ENCODE data around the gene IER5L. TPM values are rescaled to one million over a fixed set of nuclear protein-coding genes. Genes with fewer than 3 reads are reported as not detected.

The IER5L gene
- total RNA-seq, 4 donors from 2014 or later: 0.92 to 3.4 (median 2.9) TPM

- DNase-seq: no peak
- no peak overlapping the region for H3K27ac ChIP-seq
- in situ Hi-C loops (cut with MboI; ENCODE audit: low sequenced_read_pairs in 4 of 4): no loop called here
- no peak overlapping the region for H3K4me3 ChIP-seq
- intact Hi-C loops (cut with DNase I; ENCODE audit: low total_unique reads): no loop called here
- H3K4me1 ChIP-seq: peaks cover 0 to under 1% of the 10 kb centered on the region in 2 donors
- H3K36me3 ChIP-seq: no peaks in the 10 kb centered on the region
- TF ChIP-seq CTCF (IDR thresholded peaks at IDR 0.05 in 4 of 5, conservative IDR thresholded peaks at IDR 0.05 in 1 of 5): no peak
- no peak for TF ChIP-seq POLR2A (IDR thresholded peaks at IDR 0.05)
- ATAC-seq: no peak
- H3K9me3 ChIP-seq: no peaks in the 10 kb centered on the region
- no peaks in the 10 kb centered on the region for H3K27me3 ChIP-seq
These were observed 5.6 kb upstream of the IER5L start for GRCh38 chr9:129183495-129184218.

GRCh38 chr9:129182625-129183494 lies 4.8 kb upstream of the IER5L start:
- H3K9me3 ChIP-seq: no peaks in the 10 kb centered on the region
- TF ChIP-seq CTCF (IDR thresholded peaks at IDR 0.05 in 4 of 5, conservative IDR thresholded peaks at IDR 0.05 in 1 of 5) (no peak), POLR2A (IDR thresholded peaks at IDR 0.05) (no peak)
- in situ Hi-C loops (cut with MboI; ENCODE audit: low sequenced_read_pairs in 4 of 4): no loop called here
- no peak overlapping the region for H3K27ac ChIP-seq
- no peak for DNase-seq
- H3K27me3 ChIP-seq: no peaks in the 10 kb centered on the region
- no peak for ATAC-seq
- intact Hi-C loops (cut with DNase I; ENCODE audit: low total_unique reads): no loop called here
- peaks cover 3 to 4% of the 10 kb centered on the region in 2 donors for H3K4me1 ChIP-seq
- no peak overlapping the region for H3K4me3 ChIP-seq
- no peaks in the 10 kb centered on the region for H3K36me3 ChIP-seq

GRCh38 chr9:129182122-129182521 lies 4.1 kb upstream of the IER5L start:
- ATAC-seq: no peak
- Histone ChIP-seq H3K36me3 (no peaks in the 10 kb centered on the region), H3K9me3 (no peaks in the 10 kb centered on the region), H3K27me3 (no peaks in the 10 kb centered on the region), H3K4me3 (no peak overlapping the region), H3K27ac (no peak overlapping the region), H3K4me1 (peaks cover 3 to 4% of the 10 kb centered on the region in 2 donors)
- intact Hi-C loops (cut with DNase I; ENCODE audit: low total_unique reads): no loop called here
- TF ChIP-seq CTCF (IDR thresholded peaks at IDR 0.05 in 4 of 5, conservative IDR thresholded peaks at IDR 0.05 in 1 of 5) (no peak), POLR2A (IDR thresholded peaks at IDR 0.05) (no peak)
- DNase-seq: no peak
- in situ Hi-C loops (cut with MboI; ENCODE audit: low sequenced_read_pairs in 4 of 4): no loop called here

- peaks cover 0 to 5% (median 0%) of the 10 kb centered on the region in 3 donors for H3K27me3 ChIP-seq
- TF ChIP-seq CTCF (IDR thresholded peaks at IDR 0.05 in 4 of 5, conservative IDR thresholded peaks at IDR 0.05 in 1 of 5) (no peak), POLR2A (IDR thresholded peaks at IDR 0.05) (no peak)
- H3K4me3 ChIP-seq: no peak overlapping the region
- ATAC-seq (no peak), DNase-seq (no peak)
- H3K36me3 ChIP-seq: no peaks in the 10 kb centered on the region
- H3K27ac ChIP-seq: no peak overlapping the region
- in situ Hi-C loops (cut with MboI; ENCODE audit: low sequenced_read_pairs in 4 of 4): no loop called here
- peaks cover 3 to 9% of the 10 kb centered on the region in 2 donors for H3K4me1 ChIP-seq
- intact Hi-C loops (cut with DNase I; ENCODE audit: low total_unique reads): no loop called here
- no peaks in the 10 kb centered on the region for H3K9me3 ChIP-seq
These were observed 3.2 kb upstream of the IER5L start for GRCh38 chr9:129181246-129181645.

Measured in gastrocnemius medialis (tissue), 4 donors.